ENCODE results near the gene CR1. TPM values are rescaled to one million over a fixed set of nuclear protein-coding genes. Genes with fewer than 3 reads are reported as not detected.

The CR1 gene
- total RNA-seq: not detected in 3 replicates
- long read RNA-seq: 0 reads

- no peak for TF ChIP-seq CTCF (IDR thresholded peaks at IDR 0.05)
- H3K27ac Mint-ChIP-seq (ENCODE audit: unreplicated experiment): no peak within 1 kb of the TSS
- H3K4me1 Mint-ChIP-seq (ENCODE audit: low read depth): peaks cover 6% of the 10 kb centered on the region
- no peak for DNase-seq (ENCODE audit: low spot score)
- H3K9me3 Mint-ChIP-seq (ENCODE audit: low read depth): no peaks in the 10 kb centered on the region
- peak within 1 kb of the TSS; percentile 47 for H3K4me3 Mint-ChIP-seq (ENCODE audit: unreplicated experiment)
- H3K36me3 Mint-ChIP-seq (ENCODE audit: low read depth): no peaks in the 10 kb centered on the region
- peaks cover 32% of the 10 kb centered on the region for H3K27me3 Mint-ChIP-seq (ENCODE audit: low read depth)
Measured at GRCh38 chr1:207495801-207496792, at the start of gene CR1. Gene CR1 (plus strand): TSS chr1:207496157. CDS start chr1:207496268, 111 bp downstream.

- H3K36me3 Mint-ChIP-seq (ENCODE audit: low read depth): no peaks in the 10 kb centered on the region
- H3K9me3 Mint-ChIP-seq (ENCODE audit: low read depth): no peaks in the 10 kb centered on the region
- no peak for DNase-seq (ENCODE audit: low spot score)
- TF ChIP-seq CTCF (IDR thresholded peaks at IDR 0.05): no peak
- no peak overlapping the region for H3K4me3 Mint-ChIP-seq (ENCODE audit: unreplicated experiment)
- no peak overlapping the region for H3K27ac Mint-ChIP-seq (ENCODE audit: unreplicated experiment)
- peaks cover 6% of the 10 kb centered on the region for H3K4me1 Mint-ChIP-seq (ENCODE audit: low read depth)
- H3K27me3 Mint-ChIP-seq (ENCODE audit: low read depth): peaks cover 45% of the 10 kb centered on the region
Measured at GRCh38 chr1:207453710-207454045, 42.3 kb upstream of the CR1 start.

- no peak within 1 kb of the TSS for H3K27ac Mint-ChIP-seq (ENCODE audit: unreplicated experiment)
- TF ChIP-seq CTCF (IDR thresholded peaks at IDR 0.05): no peak
- H3K4me1 Mint-ChIP-seq (ENCODE audit: low read depth): peaks cover 6% of the 10 kb centered on the region
- H3K4me3 Mint-ChIP-seq (ENCODE audit: unreplicated experiment): no peak within 1 kb of the TSS
- H3K27me3 Mint-ChIP-seq (ENCODE audit: low read depth): peaks cover 45% of the 10 kb centered on the region
- DNase-seq (ENCODE audit: low spot score): no peak
- H3K9me3 Mint-ChIP-seq (ENCODE audit: low read depth): no peaks in the 10 kb centered on the region
- no peaks in the 10 kb centered on the region for H3K36me3 Mint-ChIP-seq (ENCODE audit: low read depth)
Measured at GRCh38 chr1:207454046-207454964, 41.7 kb upstream of the CR1 start, which contains the start of gene CR2. Gene CR2 (plus strand): TSS chr1:207454328. CDS start chr1:207454419, 91 bp downstream.

GRCh38 chr1:207455183-207455754 is 40.7 kb upstream of the CR1 start:
- Mint-ChIP-seq H3K9me3 (ENCODE audit: low read depth) (no peaks in the 10 kb centered on the region), H3K27ac (ENCODE audit: unreplicated experiment) (no peak overlapping the region), H3K4me3 (ENCODE audit: unreplicated experiment) (no peak overlapping the region), H3K36me3 (ENCODE audit: low read depth) (no peaks in the 10 kb centered on the region), H3K27me3 (ENCODE audit: low read depth) (peaks cover 42% of the 10 kb centered on the region), H3K4me1 (ENCODE audit: low read depth) (peaks cover 6% of the 10 kb centered on the region)
- no peak for DNase-seq (ENCODE audit: low spot score)
- no peak for TF ChIP-seq CTCF (IDR thresholded peaks at IDR 0.05)
